GM19099 (cell line): ENCODE results near the gene SOX18.

Experiments
- POLR2A ChIP-seq: IDR thresholded peaks from 3 replicates; pipeline ENCODE4 v1.6.1; 2011; ENCODE audit warnings: low read depth; ENCODE audit not compliant: insufficient read length; ENCODE audit errors: extremely low read depth

SOX18 gene

GRCh38 chr20:64082820-64083377 is 33.5 kb upstream of the SOX18 start:
- TF ChIP-seq POLR2A = no peak

GRCh38 chr20:64082126-64082731 is 32.8 kb upstream of the SOX18 start:
- no peak for TF ChIP-seq POLR2A

- no peak for TF ChIP-seq POLR2A
Measured at GRCh38 chr20:64081624-64081964, 32.2 kb upstream of the SOX18 start.

- no peak for TF ChIP-seq POLR2A
Measured at GRCh38 chr20:64080813-64081623, 31.6 kb upstream of the SOX18 start.

GRCh38 chr20:64080013-64080812 is 30.8 kb upstream of the SOX18 start, which contains the start of gene OPRL1:
Gene OPRL1, plus strand, starts transcription at chr20:64080082. Its CDS starts 12,639 bp downstream, at chr20:64092721.
- peak; percentile 5 for TF ChIP-seq POLR2A

GRCh38 chr20:64079273-64080012 is 30.0 kb upstream of the SOX18 start, which contains the start of gene RGS19:
Gene RGS19, minus strand, starts transcription at chr20:64079518. Its CDS starts 2,632 bp downstream, at chr20:64076886.
- peak; percentile 58 for TF ChIP-seq POLR2A

- no peak for TF ChIP-seq POLR2A
Measured at GRCh38 chr20:64078934-64079272, 29.5 kb upstream of the SOX18 start.

- peak; percentile 22 for TF ChIP-seq POLR2A
Measured at GRCh38 chr20:64077876-64078551, 28.6 kb upstream of the SOX18 start.

- TF ChIP-seq POLR2A = peak; percentile 17
Measured at GRCh38 chr20:64077541-64077875, 28.1 kb upstream of the SOX18 start.

GRCh38 chr20:64077094-64077493 is 27.7 kb upstream of the SOX18 start:
- TF ChIP-seq POLR2A = peak; percentile 22

- no peak for TF ChIP-seq POLR2A
Measured at GRCh38 chr20:64076061-64076997, 26.9 kb upstream of the SOX18 start.

GRCh38 chr20:64075556-64075955 is 26.1 kb upstream of the SOX18 start:
- no peak for TF ChIP-seq POLR2A

- TF ChIP-seq POLR2A = no peak
Measured at GRCh38 chr20:64074963-64075362, 25.5 kb upstream of the SOX18 start.
